Measurements from ENCODE around the gene DSCAM.

Gene DSCAM

GRCh38 chr21:40402884-40403582 lies 443.9 kb downstream of the DSCAM start:
- in situ Hi-C loops (cut with MboI; ENCODE audit: low pct_unique_long_range_greater_than_20kb, low sequenced_read_pairs, unreplicated experiment), result no loop called here
- TF ChIP-seq CTCF (IDR thresholded peaks at IDR 0.05; ENCODE audit: extremely low read depth, insufficient read depth, missing control alignments), result no peak
- DNase-seq (ENCODE audit: low spot score), result no peak

GRCh38 chr21:40395732-40396131 lies 451.2 kb downstream of the DSCAM start:
- no peak for DNase-seq (ENCODE audit: low spot score)
- in situ Hi-C loops (cut with MboI; ENCODE audit: low pct_unique_long_range_greater_than_20kb, low sequenced_read_pairs, unreplicated experiment), result no loop called here
- no peak for TF ChIP-seq CTCF (IDR thresholded peaks at IDR 0.05; ENCODE audit: extremely low read depth, insufficient read depth, missing control alignments)

GRCh38 chr21:40393066-40393465 lies 453.9 kb downstream of the DSCAM start:
- in situ Hi-C loops (cut with MboI; ENCODE audit: low pct_unique_long_range_greater_than_20kb, low sequenced_read_pairs, unreplicated experiment), result no loop called here
- DNase-seq (ENCODE audit: low spot score), result no peak
- no peak for TF ChIP-seq CTCF (IDR thresholded peaks at IDR 0.05; ENCODE audit: extremely low read depth, insufficient read depth, missing control alignments)

- in situ Hi-C loops (cut with MboI; ENCODE audit: low pct_unique_long_range_greater_than_20kb, low sequenced_read_pairs, unreplicated experiment), result no loop called here
- DNase-seq (ENCODE audit: low spot score), result no peak
- no peak for TF ChIP-seq CTCF (IDR thresholded peaks at IDR 0.05; ENCODE audit: extremely low read depth, insufficient read depth, missing control alignments)
Observed at GRCh38 chr21:40388046-40388445, 458.9 kb downstream of the DSCAM start.

- DNase-seq (ENCODE audit: low spot score), result no peak
- no peak for TF ChIP-seq CTCF (IDR thresholded peaks at IDR 0.05; ENCODE audit: extremely low read depth, insufficient read depth, missing control alignments)
- in situ Hi-C loops (cut with MboI; ENCODE audit: low pct_unique_long_range_greater_than_20kb, low sequenced_read_pairs, unreplicated experiment), result no loop called here
Observed at GRCh38 chr21:40386981-40387747, 459.8 kb downstream of the DSCAM start.

GRCh38 chr21:40386294-40386911 lies 460.6 kb downstream of the DSCAM start:
- TF ChIP-seq CTCF (IDR thresholded peaks at IDR 0.05; ENCODE audit: extremely low read depth, insufficient read depth, missing control alignments), result peak; percentile 38
- DNase-seq (ENCODE audit: low spot score), result no peak
- in situ Hi-C loops (cut with MboI; ENCODE audit: low pct_unique_long_range_greater_than_20kb, low sequenced_read_pairs, unreplicated experiment), result no loop called here

Measured in GM13977 (cell line).